VCaP (cell line): ENCODE results near the gene ANTXR1.

Experiments
- H3K27ac ChIP-seq: fragments of 450-650 bp; 2 replicates; pipeline ENCODE4 v1.5.1; 2017
- CTCF ChIP-seq: fragments of 450-650 bp; conservative IDR thresholded peaks from 2 replicates; pipeline ENCODE4 v1.5.1; 2017; ENCODE audit warnings: mild to moderate bottlenecking, moderate library complexity

ANTXR1 gene

GRCh38 chr2:69089266-69089665, 76.3 kb downstream of the ANTXR1 start:
- H3K27ac ChIP-seq = no peak overlapping the region
- TF ChIP-seq CTCF = no peak

- no peak overlapping the region for H3K27ac ChIP-seq
- TF ChIP-seq CTCF = no peak
Measured at GRCh38 chr2:69089998-69090397, 77.0 kb downstream of the ANTXR1 start.

- no peak for TF ChIP-seq CTCF
- no peak overlapping the region for H3K27ac ChIP-seq
Measured at GRCh38 chr2:69090820-69091219, 77.8 kb downstream of the ANTXR1 start.

GRCh38 chr2:69092857-69093256, 79.9 kb downstream of the ANTXR1 start:
- no peak overlapping the region for H3K27ac ChIP-seq

GRCh38 chr2:69095305-69095704, 82.3 kb downstream of the ANTXR1 start:
- no peak overlapping the region for H3K27ac ChIP-seq
- TF ChIP-seq CTCF = no peak

More at GRCh38 chr2:69092857-69093256, 79.9 kb downstream of the ANTXR1 start:
- TF ChIP-seq CTCF = no peak

GRCh38 chr2:69096326-69097095, 83.5 kb downstream of the ANTXR1 start:
- no peak for TF ChIP-seq CTCF
- H3K27ac ChIP-seq = no peak overlapping the region

- H3K27ac ChIP-seq = no peak overlapping the region
- TF ChIP-seq CTCF = no peak
Measured at GRCh38 chr2:69097148-69097610, 84.2 kb downstream of the ANTXR1 start.
